ENCODE measurements around the gene REM2. TPM values are rescaled to one million over a fixed set of nuclear protein-coding genes. Genes with fewer than 3 reads are reported as not detected.

REM2 gene
- total RNA-seq, 1 experiment from 2014 or later, result not detected

DNA sequence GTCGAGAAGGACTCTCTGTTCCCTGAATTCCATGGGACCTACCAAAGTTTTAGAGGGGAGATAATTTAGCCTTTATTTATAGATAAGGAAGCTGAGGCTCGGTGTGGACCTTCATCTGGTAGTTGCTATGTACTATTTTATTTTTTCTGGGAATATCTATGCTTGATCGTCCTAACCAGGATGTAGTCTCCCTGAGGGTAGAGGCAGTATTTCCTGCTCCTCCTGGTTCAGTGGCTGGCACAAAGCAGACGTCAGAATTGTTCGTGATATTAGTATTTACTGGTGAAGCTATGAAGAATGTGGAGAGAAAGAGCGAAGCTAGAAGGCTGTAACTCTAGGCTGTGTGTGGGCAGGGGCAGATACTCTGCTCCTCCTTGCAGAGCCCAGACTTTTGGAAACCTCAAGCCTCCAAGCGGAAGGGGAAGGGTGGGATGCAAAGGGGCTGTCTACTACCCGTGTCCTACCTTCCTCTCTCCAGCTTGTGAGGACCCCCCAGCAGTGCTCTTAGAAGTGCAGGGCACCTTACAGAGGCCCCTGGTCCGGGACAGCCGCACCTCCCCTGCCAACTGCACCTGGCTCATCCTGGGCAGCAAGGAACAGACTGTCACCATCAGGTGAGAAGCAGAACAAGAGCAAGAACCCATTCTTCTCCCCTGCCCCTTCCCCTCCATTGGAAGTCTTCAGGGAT is 10.0 kb upstream of the REM2 start:
- no peak for DNase-seq (ENCODE audit: low read depth)

DNA sequence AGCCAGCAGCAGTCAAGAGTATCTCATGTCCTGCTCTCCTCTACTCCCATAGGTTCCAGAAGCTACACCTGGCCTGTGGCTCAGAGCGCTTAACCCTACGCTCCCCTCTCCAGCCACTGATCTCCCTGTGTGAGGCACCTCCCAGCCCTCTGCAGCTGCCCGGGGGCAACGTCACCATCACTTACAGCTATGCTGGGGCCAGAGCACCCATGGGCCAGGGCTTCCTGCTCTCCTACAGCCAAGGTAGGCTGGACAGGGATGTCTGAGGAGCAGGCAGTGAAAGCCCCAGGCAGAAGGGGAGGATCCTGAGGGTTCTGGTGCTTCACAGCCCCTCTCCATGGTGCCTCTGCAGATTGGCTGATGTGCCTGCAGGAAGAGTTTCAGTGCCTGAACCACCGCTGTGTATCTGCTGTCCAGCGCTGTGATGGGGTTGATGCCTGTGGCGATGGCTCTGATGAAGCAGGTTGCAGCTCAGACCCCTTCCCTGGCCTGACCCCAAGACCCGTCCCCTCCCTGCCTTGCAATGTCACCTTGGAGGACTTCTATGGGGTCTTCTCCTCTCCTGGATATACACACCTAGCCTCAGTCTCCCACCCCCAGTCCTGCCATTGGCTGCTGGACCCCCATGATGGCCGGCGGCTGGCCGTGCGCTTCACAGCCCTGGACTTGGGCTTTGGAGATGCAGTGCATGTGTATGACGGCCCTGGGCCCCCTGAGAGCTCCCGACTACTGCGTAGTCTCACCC is 7.8 kb upstream of the REM2 start:
- no peak for DNase-seq (ENCODE audit: low read depth)

DNA sequence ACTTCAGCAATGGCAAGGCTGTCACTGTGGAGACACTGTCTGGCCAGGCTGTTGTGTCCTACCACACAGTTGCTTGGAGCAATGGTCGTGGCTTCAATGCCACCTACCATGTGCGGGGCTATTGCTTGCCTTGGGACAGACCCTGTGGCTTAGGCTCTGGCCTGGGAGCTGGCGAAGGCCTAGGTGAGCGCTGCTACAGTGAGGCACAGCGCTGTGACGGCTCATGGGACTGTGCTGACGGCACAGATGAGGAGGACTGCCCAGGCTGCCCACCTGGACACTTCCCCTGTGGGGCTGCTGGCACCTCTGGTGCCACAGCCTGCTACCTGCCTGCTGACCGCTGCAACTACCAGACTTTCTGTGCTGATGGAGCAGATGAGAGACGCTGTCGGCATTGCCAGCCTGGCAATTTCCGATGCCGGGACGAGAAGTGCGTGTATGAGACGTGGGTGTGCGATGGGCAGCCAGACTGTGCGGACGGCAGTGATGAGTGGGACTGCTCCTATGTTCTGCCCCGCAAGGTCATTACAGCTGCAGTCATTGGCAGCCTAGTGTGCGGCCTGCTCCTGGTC is 7.2 kb upstream of the REM2 start:
- no peak for DNase-seq (ENCODE audit: low read depth)

DNA sequence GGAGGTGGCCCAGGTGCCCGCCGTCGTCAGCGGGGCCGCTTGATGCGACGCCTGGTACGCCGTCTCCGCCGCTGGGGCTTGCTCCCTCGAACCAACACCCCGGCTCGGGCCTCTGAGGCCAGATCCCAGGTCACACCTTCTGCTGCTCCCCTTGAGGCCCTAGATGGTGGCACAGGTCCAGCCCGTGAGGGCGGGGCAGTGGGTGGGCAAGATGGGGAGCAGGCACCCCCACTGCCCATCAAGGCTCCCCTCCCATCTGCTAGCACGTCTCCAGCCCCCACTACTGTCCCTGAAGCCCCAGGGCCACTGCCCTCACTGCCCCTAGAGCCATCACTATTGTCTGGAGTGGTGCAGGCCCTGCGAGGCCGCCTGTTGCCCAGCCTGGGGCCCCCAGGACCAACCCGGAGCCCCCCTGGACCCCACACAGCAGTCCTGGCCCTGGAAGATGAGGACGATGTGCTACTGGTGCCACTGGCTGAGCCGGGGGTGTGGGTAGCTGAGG is 6.0 kb upstream of the REM2 start:
- no peak for DNase-seq (ENCODE audit: low read depth)

DNA sequence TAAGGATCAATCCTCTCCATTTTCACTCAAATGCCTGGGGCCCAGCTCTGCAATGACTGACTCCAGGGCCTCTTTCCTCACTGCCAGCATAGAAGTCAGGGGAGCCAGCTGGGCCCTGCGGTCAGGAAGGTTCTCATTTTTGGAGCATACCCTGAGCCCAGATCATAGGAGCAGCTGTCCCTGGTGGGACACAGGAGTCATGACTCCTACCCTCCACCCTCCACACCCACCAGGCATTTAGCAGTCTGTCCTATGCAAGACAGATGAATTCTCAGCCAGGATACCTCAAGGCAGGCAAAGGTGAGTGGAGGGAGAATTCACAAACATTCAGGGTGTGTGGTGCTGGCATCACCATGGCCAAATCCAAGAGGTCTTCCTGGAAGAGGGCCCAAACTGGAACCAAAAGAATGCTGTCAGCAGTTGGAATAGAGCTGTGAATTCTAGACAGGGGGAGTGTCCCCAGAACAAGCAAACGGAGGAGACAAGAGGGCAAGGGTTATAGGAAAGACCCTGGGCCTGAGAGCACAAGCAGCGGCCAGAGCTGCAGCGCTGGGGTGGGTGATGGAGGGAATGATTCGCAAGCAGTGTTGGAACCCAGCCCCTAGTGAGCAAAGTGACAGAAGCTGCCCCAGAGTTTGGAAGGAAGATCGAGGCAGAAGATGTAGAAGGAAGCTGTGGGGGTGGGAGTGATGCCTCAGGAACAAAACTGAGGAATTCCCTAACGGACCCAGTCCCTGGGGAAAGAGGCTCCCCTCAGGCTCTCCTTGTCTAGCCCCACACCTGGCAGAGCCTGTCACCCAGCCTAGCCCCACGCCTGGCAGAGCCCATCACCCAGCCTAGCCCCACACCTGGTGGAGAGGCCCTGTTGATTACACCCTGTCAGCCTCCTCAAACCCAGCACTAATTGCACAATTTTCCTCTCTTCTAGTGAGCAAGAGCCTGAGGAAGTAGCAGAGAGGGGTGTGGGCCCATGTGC is 4.5 kb upstream of the REM2 start:
- no peak for DNase-seq (ENCODE audit: low read depth)

DNA sequence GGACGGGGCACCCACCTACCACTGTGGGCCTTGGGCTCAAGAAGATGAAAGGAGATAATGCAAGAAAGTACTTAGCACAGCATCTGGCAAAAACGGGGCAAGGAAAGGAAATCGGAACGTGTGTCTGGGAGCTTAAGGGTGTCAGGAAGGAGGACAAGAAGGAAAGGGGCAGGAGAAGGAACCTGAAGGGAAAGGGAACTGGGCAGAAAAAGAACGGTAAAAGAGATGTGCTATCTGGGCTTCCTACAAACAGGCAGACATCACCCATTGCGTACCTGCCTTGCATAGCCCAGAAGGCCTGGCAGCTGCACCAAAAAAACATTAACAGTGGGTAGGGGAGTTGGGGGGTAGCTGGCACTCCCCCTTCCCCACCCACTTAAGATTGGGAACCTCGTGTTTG is 958 bp upstream of the REM2 start:
- DNase-seq (ENCODE audit: low read depth), result no peak

DNA sequence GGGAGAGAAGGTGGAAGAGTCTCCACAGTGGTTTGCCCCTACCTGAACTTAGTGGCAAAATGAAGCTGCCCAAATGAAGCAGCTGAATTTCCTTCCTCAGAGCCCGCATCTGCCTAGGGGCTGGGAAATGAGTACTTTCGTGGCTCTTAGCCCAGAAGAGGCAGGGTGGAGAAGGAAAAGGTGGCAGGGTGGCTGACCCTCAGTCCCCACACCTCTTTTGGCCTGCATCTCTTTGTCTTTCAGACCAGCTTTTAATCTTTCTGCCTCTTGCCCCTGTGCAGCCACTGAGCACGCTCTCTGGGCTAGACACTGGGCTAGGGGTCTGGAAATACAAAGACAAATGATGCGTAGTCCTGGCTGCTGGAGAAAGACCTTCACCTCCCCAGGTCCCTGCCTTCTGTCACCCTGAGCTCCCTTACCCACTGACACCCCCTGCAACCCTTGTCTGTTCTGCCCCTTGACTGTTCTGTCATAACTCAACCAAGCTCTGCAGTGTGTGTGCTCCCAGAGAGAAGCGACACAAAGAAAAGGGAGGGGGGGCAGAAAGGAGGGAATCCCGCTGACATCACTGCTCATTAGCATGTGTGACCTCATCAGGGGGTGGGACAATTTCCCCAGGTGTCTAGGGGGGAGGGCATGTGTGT is 371 bp upstream of the REM2 start:
- no peak for DNase-seq (ENCODE audit: low read depth)

DNA sequence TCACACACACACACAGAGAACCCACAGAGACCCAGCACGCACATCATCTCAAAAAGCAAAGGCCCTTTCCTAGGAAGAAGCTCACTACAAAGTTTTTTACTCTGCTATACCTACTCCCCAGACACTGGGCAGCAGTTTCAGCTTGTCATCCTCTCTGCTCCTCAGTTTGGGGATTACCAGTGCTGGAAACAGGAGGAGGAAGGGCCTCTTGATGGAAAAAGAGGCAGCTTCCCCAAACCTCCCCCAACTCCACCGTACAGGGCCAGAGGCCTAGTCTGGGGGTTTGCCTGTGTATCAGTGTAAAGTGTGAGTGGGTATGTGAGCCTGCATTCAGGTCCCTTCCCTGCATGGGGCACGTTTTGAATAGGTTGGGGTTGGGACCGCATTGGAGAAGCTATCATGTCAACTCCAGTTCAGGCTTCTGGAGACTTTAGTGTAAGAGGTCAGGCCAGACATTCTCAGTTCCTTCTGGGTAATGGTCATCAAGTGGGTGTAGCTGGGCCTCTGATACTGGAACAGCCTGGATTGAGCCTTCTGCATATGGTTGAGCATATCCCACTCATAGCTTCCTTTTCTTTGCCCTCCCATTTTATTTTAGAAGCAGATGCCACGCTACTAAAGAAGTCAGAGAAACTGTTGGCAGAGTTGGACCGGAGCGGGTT is 1.2 kb downstream of the REM2 start:
- no peak for DNase-seq (ENCODE audit: low read depth)

DNA sequence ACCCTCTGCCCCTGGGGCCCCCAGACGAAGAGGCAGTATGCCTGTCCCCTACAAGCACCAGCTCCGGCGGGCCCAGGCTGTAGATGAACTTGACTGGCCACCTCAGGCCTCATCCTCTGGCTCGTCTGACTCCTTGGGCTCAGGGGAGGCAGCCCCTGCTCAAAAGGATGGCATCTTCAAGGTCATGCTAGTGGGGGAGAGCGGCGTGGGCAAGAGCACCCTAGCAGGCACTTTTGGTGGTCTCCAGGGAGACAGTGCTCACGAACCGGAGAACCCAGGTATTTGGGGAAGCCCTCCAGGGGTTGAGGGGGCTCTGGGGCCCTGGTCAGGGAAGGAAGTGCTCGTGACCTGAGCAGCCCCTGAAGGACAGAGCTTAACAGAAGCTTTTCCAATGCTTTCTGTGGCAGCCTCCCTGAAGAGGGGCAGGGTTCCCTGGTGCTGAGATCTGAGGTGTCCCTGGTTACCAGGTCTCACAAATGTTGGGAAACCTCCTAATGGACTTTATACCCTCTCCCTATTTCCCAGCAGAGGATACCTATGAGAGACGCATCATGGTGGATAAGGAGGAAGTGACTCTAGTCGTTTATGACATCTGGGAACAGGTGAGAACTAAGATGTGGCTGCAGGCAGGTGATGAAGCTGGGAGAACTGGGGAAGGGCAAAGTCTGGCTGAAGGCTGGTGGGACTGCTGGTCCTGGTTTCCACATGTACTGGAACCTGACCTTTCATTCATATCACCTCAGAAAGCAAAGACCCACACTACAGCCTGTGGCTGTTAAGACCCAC is 1.9 kb downstream of the REM2 start:
- no peak for DNase-seq (ENCODE audit: low read depth)

DNA sequence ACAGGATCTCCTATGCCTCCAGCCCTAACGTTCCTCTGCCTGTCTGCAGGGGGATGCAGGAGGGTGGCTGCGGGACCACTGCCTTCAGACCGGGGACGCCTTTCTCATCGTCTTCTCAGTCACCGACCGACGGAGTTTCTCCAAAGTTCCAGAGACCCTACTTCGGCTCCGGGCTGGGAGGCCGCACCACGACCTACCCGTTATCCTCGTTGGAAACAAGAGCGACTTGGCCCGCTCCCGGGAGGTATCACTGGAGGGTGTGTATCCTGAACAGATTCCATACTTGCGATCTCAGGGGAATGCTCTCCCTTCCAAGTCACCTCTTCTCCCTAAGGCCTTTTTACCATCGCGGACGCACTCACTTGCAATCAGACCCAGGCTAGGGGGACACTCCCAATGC is 3.0 kb downstream of the REM2 start:
- DNase-seq (ENCODE audit: low read depth), result no peak

DNA sequence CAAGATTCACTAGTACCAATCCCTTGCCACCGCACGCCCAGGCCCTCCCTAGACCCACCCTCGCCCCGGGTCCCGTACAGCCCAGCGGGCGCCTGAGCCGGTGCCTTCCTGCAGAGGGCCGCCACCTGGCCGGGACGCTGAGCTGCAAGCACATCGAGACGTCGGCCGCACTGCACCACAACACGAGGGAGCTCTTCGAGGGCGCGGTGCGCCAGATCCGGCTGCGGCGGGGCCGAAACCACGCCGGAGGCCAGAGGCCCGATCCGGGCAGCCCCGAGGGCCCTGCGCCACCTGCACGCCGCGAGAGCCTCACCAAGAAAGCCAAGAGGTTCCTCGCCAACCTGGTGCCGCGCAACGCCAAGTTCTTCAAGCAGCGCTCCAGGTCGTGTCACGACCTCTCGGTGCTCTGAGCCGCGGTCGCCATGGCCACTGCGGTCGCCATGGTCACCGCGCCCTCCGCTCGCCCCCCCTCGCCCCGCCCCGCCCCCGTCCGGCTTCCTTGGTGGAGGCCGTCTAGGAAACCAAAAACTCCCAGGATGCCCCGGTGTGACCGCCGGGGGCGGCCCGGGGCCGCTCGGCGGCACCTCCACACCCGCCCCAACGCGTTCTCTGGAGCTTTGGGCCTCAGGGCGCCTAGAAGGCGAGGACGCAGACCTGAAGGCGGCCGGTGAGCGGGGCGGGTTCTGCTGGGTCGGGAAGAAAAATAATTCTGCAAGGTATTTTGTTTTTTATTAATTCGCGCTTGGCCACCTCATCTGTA is 3.7 kb downstream of the REM2 start:
- no peak for DNase-seq (ENCODE audit: low read depth)

DNA sequence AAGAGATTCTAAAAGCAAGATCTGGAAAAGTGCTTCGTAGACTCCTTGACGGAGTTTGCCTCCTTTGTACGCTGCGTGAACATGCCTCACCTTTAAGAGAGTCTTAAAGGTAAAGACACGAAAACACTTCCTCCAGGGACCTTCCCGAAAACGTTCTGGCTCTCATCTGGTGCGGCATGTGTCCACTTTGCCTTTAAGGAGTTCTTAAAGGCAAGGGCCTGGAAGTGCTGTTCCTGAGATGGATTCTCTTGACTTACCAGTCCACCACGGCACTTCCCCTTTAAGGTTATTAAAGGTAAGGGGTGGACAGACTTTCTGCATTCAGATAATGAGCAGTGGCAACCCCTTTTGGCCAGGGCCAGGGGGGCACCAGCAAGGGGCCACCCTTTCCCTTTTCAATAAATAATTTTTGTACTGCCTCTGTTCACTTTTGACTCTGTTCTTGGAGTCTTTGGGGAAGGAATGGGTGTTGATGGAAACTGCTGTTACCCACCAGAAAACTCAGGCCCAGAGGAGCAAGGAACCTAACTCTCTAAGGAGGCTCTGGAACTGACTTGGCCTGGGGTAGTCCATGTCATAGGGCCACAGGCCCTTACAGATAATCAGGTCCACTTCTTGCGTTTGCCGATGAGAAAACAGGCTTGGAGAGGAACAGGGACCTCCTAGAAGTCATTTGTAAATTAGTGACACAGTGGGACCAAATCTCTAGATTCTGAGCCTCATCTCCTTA is 4.4 kb downstream of the REM2 start:
- no peak for DNase-seq (ENCODE audit: low read depth)

DNA sequence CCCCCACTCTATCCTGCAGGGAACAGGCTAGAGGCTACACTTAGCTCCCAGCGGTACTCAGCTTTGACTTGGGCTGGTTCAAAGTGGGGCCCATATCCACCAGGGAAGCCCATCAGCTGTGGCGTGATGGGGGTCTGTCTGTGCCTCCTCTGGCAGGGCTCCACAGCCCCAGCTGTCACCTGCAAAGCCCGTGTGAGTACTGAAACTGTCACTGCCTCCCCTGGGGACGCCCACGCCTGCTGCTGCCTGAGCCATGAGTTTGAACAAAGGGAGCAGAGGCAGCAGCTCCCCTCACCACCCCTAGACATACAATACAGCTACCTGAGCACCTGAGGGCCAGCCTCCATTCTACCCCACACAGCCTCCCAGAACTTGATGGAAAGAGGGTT is 5.0 kb downstream of the REM2 start:
- DNase-seq (ENCODE audit: low read depth), result no peak

DNA sequence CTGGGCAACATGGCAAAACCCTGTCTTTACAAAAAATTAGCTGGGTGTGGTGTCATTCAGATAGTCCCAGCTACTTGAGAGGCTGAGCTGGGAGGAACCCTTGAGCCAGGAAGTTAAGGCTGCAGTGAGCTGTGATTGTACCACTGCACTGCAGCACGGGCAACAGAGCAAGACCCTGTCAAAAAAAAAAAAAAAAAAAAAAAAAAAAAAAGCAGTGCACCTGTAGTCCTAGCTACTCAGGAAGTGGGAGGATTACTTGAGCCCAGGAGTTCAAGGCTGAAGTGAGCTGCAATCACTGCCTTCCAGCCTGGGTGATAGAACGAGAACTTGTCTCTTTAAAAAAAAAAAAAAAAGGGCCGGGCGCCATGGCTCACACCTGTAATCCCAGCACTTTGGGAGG is 5.6 kb downstream of the REM2 start:
- DNase-seq (ENCODE audit: low read depth), result no peak

DNA sequence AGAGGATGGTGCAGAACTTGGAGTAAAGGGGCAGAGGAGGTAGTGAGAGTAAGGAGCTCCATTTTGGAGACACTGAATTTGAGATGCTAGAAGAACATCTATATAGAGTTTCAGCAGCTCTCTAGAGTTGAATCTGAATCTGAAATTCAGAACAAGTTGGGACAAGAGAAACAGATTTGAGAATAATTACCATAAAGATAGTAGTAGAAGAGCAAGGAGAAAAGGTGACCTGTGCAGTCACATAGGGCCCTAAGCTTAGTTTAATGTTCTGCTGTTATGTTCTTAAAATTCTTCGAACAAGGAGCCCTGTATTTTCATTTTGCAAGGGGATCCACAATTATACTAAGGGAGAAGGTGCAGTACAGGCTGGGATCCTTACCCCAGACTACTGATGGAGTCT is 7.4 kb downstream of the REM2 start:
- no peak for DNase-seq (ENCODE audit: low read depth)

DNA sequence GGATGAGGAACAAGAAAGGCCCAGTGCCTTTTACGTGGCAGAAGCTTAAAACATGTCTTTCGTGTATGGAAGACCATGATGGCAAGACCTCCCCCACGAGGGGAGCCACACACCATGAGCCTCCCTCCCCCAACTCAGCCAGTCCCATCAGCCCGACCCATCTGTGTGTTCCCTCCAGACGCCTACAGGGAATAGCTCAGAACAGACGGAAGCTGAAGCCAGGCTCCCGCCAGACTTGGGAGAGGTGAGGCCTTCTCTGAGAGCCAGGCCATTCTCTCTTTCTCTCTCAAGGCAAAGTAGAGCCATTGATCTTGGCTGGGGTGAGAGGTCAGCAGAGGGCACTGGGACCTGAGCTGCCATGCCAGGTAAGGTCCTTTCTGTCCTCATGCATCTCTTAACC is 9.5 kb downstream of the REM2 start:
- no peak for DNase-seq (ENCODE audit: low read depth)

DNA sequence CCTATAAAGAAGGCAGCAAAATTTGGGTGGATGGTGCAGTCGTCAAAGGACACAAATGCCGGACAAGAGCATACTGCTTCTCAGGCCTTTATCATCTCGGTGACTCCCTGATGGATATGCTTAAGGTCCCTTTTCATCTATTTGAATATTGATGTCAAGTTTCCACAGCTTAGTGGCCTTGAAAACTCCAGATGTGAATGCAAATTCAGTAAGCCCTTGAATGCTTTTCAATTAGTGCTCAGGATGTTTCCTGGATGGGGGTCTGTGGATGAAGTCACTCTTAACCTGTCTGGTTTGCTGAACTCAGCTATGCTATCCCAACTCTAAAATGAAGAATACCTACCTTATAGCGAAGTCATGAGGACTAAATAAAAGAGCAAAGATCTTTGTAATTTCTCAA is 10.7 kb downstream of the REM2 start:
- DNase-seq (ENCODE audit: low read depth), result no peak

DNA sequence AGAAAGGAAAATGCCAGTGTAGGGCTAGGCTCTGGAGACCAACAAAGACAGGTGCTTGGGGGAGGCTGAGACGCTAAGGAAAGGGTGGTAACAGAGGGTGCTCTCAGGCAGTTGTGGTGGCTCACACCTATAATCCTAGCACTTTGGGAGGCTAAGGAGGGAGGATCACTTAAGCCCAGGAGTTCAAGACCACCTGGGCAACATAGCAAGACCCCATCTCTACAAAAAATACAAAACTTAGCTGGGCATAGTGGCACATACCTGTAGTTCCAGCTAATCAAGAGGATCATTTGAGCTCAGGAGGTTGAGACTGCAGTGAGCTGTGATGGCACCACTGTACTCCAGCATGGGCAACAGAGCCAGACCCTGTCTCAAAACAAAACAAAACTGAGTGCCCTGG is 12.4 kb downstream of the REM2 start:
- no peak for DNase-seq (ENCODE audit: low read depth)
